Fibroblast of gingiva (primary cell): ENCODE measurements around the gene FAM149A.

Experiments
- DNase-seq: peaks from one replicate; pipeline ENCODE4 v3.0.0-alpha.2; 2011; ENCODE audit warnings: low read depth

Gene FAM149A

DNA sequence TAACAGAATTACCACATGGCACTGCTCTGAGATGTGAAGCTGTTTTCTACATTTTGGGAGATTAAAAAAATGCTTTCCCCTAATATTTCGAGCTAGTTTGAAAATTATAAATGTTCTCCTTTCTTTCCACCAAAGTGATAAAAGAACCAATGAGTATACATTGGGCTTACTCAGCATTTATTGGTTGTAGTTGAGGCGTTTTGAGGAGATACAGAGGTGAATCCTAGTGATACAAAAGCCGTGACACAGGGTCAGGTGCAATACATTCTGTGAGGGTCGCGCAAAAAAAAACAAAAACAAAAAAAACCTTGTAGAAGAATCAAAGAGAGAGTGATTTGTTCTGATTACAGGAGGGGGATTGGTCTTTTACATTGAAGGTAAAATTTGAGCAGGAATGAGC is 54.5 kb downstream of the FAM149A start:
- no peak for DNase-seq

DNA sequence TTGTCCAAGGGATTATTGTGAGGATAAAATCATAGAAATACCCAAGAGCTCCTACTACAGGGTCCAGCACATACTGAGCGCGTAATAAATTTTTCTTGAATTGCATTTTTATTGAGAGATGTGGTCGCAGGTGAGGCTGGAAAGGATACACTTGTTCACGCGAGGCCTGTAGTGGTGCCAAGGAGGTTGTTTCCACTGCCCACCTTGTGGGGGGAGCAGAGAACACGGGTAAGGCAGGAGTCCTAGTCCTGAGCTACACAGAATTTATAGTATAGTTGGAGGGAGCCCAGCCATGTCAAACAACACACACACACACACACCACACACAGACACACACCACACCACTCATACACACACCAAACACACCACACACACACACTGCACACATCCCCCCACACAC is 55.1 kb downstream of the FAM149A start:
- DNase-seq: no peak

DNA sequence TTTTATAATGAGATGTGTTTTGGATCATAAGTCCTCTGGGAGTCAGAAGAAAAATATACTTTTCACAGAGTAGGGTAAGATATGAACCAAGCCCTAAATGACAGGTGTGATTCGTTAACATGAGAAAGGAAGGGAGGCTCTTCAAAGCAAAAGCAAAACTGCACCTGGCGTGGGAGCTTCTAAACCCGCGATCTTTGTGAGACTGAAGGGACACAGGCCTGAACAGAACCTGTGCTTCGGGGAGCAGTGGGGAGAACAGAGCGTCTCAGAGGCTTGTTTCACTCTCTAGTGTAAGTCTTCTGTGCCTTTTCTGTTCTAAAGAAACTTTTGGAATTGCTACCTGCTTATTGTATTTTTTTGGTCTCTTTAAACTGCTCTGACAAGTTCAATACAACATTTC is 56.6 kb downstream of the FAM149A start:
- no peak for DNase-seq

DNA sequence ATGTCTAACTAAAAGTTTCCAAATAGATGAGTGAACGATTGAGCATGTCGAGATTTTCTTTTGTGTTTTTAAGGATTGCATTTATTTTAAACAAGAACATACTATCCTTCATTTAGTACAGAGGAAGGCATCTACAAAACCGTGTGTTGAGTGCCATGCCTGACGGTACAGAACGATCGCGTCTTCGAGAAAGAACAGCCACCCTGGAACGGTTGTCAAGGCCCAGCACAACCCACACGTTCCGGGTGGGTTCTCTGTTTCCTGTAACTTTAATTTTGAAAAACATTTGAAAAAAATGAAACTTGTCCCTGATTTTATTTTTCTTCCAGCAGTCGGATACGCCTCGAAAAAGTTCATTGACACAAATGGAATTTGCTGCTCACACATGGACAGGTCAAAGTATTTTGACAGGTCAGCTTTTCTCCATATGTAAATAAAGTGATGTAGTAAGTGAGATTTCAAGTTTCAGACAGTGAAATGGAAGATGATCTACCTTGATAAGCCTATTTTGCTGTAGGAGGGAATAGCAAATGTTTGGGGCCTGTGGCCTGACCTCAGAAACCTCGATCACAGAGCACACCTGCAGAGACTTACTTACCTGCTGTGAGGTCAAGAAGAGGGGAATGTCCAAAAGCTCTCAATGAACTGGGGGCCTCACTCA is 62.5 kb downstream of the FAM149A start:
- no peak for DNase-seq

DNA sequence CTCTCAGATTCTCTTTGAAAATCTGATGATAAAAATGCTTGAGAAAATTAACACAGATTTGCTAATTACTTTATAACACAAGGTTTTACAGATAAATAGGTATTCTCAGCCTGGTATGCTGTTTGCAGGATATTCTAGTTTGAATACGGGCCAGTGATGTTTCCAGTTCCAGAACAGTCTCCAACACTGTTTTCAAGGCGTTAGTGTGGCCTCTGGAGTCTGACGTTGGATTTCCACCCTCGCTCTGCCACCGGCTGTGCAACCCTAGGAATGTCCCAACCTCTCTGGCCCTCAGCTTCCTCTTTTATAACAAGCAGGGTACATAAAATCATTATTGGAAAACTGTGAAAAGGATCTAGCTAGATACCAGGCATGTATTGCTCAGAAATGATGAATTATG is 63.1 kb downstream of the FAM149A start:
- no peak for DNase-seq

DNA sequence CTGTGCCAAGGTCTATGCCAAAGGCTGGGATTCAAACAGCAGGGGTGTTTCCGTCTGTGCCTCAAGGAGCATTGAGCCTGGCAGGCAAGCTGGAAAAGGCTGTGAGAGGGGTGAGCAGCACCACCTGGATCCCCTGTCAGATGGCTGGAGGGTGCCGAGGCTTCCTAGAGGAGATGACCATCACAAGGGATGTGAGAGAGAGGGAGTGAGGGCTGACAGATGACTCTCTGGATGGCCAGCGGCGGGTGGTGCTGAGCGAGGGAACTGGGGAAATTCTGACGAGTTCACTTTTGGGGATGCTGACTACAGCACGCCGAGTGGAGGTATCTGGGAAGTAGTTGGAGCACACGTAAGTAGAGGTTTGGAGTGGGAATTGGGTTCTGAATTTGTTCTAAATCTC is 64.2 kb downstream of the FAM149A start:
- DNase-seq: no peak

DNA sequence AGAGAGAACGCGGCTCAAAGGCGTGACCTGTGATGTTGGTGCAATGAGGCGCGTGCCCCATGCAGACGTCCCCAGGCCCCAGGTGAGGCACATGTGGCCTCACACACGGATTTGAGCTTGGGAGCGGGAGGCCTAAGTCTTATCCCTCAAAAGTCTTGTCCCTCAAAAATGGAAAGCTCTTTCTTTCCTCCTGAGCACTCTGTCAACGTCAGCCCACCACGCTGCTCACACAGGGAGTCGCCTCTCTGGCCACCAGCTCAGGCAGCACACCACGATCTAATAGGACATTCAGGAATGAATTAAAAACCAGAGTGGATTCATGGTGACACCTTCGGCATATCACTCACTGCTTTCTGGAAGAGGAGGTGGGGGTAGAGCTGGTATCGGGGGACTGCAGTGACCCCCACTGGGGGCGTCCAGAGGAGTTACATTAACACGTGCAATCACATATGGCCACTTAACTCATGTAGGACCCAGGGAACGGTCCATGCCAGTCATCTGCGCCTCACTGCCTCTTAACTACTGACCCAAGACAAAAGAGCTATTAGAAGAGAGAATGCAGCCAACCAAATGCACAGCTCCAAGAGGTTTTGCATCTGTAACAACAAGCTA is 64.9 kb downstream of the FAM149A start:
- DNase-seq: no peak

DNA sequence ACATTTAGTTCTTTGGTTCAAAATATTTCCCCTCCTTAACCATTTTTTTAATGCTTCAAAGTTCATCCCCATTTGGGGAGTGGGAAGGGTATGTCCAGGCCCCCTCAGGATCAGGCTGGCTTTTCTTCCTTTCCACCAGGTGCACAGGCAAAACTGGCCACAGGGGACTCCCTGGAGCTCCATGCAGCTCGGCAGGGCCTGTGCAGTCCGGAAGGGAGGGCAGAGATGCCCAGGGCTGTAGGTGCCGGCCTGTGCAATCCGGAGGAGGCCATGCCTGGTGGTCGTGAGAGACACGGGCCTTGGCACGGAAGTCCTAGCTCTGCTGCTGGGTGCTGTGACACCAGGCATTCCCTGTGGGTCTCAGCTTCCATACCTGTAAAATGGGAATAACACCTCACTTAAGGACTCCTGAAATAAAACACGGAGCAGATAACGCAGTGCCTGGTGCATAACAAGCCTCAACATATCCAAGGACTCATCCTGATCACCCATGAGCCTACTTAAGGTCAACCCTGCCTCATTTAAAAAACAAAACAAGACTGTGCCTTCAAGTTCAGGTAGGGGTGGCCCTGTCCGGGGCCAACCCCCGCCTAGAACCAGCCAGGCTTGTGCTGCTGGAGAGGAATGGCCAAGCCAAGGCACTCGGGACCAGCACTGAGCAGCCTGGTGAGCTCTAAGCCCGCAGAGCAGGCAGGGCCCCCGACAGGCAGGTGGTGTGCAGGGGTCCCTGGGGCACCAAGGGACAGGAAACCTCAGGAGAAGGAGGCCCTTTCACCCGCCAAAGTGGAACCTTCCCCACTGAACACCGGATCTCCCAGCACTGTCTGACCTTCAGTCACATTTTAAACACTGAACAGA is 65.7 kb downstream of the FAM149A start:
- DNase-seq: no peak

DNA sequence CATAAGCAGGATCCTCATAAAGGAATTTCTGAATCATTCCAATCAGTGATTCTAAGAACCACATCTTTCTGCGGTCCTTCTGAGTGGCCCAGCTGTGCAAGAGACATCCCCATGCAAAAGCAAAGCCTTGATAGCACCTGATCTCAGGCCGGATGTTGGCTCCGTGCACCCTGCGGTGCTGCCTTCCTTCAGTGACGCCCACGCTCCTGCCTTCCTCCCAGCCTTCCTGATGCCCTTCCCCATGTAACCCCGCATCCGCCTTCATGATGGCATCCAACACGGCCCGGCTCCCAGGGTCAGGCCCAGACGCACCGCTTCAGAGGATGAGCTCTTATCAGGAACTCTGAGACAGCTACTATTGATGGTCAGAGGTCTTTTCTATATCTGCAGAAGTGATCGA is 66.5 kb downstream of the FAM149A start:
- no peak for DNase-seq

DNA sequence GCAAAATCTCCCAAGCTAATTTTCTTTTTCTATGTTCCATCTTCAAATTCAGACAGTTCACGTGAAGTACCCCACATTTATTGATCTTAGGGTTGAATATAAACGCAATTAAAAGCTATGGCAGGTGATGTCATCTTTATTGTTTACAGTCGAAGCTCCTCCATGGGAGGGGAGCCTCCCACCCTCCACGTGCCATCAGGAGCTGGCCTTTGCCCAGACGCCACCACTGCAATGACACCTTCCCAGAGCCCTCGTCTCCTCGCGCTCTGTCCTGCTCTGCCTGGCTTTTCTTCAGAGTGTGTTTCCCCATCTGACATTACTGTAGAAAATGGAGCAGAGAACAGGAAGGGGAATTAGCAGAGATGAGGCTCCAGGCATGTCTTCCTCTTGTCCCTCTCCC is 68.0 kb downstream of the FAM149A start:
- no peak for DNase-seq

DNA sequence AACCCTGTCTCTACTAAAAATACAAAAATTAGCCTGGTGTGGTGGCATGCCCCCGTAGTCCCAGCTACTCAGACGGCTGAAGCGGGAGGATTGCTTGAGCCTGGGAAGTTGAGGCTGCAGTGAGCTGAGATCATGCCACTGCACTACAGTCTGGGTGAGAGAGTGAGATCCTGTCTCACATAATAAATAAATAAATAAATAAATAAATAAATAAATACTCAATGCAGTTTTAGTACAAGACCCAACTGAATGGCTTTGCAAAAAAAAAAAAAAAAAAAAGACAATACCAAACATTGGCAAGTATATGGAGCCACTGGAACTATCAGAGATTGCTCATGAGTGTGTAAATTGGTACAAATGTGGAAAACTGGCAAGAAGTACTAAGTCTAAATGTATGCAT is 83.6 kb downstream of the FAM149A start:
- no peak for DNase-seq

DNA sequence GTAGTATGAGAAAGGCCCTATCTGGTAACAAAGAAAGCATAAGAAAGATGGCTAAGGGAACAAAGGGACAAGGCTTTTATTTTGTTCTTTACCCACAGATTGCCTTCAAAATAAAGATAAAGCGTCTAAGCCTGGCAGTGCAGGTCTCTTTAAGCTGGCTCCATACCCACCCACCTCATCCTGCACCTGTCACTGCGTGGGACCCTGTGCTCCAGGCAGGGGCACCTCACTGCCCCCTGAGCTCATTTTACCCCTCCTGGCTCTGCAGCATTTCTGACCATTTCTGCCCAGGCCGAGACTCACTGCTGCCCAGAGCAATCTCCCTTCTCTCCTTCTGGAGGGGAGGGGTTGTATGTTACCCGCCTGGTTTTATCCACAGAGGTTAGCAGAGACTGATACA is 85.2 kb downstream of the FAM149A start:
- DNase-seq: no peak

DNA sequence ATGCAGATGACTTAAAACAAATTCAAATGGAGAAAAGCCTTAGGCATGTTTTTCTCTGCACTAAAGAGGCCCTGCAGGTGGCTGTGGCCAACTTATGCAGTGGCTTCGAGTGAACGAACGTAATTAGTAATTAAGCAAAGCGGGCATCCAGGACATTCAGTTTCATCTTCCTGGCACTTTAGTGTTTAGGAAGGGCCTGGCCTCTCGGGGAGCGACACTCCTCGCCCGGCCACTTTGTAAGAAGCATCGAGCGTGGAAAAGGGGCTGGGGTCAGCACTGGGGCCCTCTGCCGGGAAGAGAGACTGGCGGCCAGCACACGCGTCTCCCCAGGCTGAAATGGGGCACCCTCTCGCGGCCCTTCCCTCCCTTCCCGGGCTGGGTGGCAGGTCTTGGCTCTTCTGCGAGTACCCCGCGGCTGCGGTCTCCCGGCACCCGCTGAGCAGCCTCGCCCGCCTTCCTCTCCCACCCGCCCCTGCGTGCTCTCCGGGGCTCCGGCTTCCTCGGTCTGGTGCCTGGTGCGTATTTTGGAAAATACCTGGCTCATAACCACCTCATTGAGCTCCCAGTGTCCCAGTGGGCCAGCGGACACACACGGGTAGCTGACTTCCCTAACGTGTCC is 86.2 kb downstream of the FAM149A start:
- no peak for DNase-seq

DNA sequence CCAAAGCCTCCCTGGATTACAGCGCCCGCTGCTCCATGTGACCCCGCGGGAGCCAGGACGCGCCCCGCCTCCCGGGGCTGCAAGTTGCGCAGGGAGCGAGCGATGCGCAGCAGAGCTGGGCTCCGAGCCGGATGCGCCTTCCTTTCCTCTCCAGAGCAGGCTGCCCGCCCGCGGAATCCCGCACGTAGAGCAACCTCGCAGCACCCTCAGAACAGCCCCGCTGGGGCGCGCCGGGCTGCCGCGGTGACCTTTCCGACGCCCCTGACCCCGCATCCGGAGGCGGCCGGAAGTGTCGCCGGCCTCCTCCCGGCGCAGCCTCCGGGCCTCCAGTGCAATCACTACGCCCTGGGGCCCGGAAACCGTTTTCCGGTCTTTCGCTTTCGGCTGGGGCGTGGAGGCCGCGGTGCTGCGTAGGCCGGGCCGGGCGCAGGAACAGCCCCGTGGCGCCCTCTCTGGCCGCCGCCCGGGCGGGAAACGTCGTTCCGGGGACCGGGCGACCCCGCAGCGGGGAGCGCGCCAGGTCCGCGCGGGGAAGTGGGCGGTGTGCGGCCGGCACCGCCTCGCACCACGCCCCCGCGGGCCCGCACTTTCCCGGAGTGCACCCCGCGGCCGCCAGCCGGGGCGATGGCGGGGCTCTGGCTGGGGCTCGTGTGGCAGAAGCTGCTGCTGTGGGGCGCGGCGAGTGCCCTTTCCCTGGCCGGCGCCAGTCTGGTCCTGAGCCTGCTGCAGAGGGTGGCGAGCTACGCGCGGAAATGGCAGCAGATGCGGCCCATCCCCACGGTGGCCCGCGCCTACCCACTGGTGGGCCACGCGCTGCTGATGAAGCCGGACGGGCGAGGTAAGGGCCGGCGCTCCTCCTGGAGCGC is 86.9 kb downstream of the FAM149A start, which contains the start of gene CYP4V2:
CYP4V2 (plus strand) TSS at position 368 of the 866 bp plus-strand sequence; CDS start at position 625, 257 bp downstream.
- peak; percentile 85 for DNase-seq

DNA sequence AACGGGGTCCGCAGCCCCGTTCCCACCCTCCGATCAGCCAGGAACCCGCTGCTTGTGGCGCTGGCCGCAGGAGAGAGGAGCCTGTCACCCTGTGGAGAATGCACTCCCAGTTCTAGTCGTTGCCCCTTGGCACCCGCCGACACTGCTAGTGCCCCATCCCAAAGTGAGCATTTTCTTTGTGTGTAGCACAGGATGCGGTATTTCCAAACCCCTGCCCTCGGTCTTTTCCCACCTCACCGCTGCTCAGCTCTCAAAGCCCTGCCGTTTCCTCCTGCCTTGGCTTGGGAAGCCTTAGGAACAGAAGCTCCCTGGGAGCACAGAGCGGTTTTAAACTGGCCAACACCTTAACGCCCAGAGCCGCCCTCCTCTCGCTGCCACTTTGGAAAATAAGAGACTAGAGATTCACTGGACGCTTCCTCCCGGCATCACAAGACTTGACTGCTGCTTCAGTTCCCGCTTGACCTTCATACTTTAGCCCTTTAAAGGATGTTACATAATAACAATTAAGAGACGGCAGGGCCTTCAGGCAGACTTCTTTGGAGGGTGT is 87.6 kb downstream of the FAM149A start:
- DNase-seq: peak; percentile 27

DNA sequence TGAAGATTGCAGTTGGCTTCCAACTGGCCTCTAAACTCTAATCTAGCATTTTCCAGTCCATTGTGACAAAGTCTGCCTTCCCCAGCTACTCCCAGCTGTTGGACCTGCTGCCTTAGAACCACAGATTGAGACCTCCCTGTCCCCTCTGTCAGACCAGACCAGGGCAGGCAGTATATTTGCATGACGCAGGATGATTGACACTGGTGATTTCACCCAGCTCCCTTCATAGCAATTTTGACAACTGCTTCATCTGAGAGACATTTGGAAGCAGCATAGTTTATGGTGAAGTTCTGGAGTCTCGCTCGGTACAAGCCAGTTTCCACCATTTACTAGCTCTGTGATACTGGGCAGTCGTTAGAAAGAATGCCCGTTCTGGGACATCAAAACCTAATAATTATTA is 89.3 kb downstream of the FAM149A start:
- no peak for DNase-seq

DNA sequence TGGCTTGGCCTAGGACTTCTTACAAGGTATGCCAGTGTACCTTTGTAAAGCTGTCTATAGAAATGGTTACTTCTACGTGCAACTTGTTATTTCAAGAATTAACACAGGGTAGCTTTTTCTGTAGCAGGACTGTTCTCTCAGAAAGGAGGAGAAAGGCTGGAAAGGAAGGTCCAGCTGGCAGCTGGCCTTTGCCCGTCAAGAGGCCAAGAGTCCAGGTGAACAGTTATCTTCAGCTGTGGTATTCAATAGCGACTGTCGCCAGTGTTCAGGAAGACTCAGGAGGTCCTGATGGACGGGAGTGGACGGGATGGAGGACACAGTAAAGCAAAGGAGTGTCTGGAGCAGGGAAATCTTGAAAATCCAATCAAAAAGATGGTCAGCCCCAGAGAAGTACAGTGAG is 91.6 kb downstream of the FAM149A start:
- no peak for DNase-seq

DNA sequence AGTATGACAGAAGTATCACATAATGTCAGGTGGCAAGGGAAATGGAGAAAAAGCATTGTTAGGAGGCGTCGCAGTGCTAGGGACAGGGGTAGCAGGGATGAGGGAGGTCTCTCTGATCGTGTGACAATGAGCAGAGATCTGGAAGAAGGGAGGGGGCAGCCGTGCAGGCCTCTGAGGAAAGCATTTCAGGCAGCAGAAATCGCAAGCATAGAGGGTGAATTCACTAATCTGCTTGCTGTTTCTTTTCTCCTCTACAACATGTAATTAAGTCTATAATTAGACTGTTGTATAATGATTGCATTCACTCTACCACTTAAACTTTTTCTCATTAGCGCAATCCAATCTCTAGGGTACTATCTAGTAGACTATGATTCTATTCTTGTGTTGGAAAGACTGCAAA is 96.0 kb downstream of the FAM149A start:
- DNase-seq: no peak

DNA sequence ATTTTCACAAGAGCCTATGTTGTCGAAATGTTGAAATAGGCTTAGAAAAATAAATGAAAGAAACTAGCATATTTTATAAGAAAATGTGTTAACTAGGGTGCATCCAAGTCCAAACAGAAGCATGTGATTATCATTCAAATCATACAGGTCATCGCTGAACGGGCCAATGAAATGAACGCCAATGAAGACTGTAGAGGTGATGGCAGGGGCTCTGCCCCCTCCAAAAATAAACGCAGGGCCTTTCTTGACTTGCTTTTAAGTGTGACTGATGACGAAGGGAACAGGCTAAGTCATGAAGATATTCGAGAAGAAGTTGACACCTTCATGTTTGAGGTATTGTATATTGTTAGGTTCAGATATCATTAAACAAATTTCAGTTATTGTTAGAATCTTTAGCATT is 96.5 kb downstream of the FAM149A start:
- DNase-seq: no peak

DNA sequence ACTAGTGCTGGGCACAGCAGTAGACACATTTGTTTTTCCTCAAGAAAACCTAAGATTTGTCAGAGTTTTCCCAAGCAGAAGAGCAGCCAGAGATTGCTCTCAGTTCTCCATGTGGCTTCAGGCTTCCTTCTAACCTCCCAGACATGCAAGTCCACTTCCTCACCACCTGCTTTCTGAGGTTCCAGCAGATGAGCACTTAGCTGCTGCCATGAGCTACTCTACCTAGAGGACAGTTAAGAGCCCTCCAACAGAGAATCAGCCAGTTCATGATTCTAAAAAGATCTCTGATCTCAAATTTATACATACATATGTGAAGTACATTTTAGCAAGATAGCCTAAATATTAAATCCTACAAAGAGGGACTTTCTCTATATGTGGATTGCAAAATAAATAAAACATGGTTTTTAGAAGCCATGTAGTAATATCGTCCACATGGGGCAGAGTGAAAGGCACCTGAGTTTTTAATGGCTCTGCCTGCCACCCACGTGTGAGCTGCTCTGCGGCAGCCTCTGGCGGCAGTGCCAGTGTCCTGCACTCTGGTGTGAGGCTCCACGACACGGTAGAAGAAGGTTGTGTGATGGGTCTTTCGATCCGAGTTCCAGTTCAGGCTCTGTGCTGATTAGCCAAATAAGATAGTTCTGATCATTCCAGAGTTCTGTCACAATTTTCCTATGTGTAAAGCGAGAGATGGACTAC is 97.2 kb downstream of the FAM149A start:
- DNase-seq: no peak
